OCI-LY1 (cell line): ENCODE data around the gene SPZ1.
"Not testable (repeated sequence)": the region's sequence is repeated elsewhere in the genome, so short reads cannot be mapped to it uniquely, and the experiment has no call there.

Experiments used
- H2AFZ ChIP-seq: fragments of 200-600 bp; sonication (generic), shearing (Covaris generic); 2 replicates; pipeline ENCODE4 v1.6.0; 2014; ENCODE audit warnings: antibody characterized with exemption, mild to moderate bottlenecking, low read length
- H3F3A ChIP-seq: fragments of 200-600 bp; sonication (generic), shearing (Covaris generic); 2 replicates; pipeline ENCODE4 v1.6.0; 2014; ENCODE audit warnings: mild to moderate bottlenecking, antibody characterized with exemption, low read length, moderate library complexity; ENCODE audit not compliant: insufficient read depth
- H3K27ac ChIP-seq: fragments of 200-600 bp; sonication (generic); 2 replicates; pipeline ENCODE4 v1.5.1; 2014; ENCODE audit warnings: low read length, mixed run types, mild to moderate bottlenecking, low read depth; ENCODE audit not compliant: poor library complexity, severe bottlenecking
- H3K27me3 ChIP-seq: fragments of 200-600 bp; sonication (generic); 2 replicates; pipeline ENCODE4 v1.6.0; 2014; ENCODE audit warnings: antibody characterized with exemption, mild to moderate bottlenecking, low read length, moderate library complexity; ENCODE audit not compliant: insufficient read depth
- H3K36me3 ChIP-seq: fragments of 200-600 bp; sonication (generic); 2 replicates; pipeline ENCODE4 v1.6.1; 2014; ENCODE audit warnings: mild to moderate bottlenecking, antibody characterized with exemption, low read length, moderate library complexity, mixed read lengths; ENCODE audit not compliant: insufficient read depth
- H3K4me1 ChIP-seq: fragments of 200-600 bp; sonication (generic); 2 replicates; pipeline ENCODE4 v1.5.1; 2014; ENCODE audit warnings: mild to moderate bottlenecking, low read length, moderate library complexity; ENCODE audit not compliant: insufficient read depth, severe bottlenecking
- H3K4me2 ChIP-seq: fragments of 200-600 bp; sonication (generic), shearing (Covaris generic); 2 replicates; pipeline ENCODE4 v1.6.1; 2014; ENCODE audit warnings: low read length
- H3K4me3 ChIP-seq: fragments of 200-600 bp; sonication (generic); 2 replicates; pipeline ENCODE4 v1.5.1; 2014; ENCODE audit warnings: low read length, low read depth, mild to moderate bottlenecking, mixed read lengths; ENCODE audit not compliant: poor library complexity, severe bottlenecking
- H3K79me2 ChIP-seq: fragments of 200-600 bp; shearing (Covaris generic); 2 replicates; pipeline ENCODE4 v1.6.1; 2016; ENCODE audit warnings: mixed run types, low read length, mixed read lengths; ENCODE audit not compliant: insufficient read depth
- H3K9ac ChIP-seq: fragments of 200-600 bp; sonication (generic), shearing (Covaris generic); 2 replicates; pipeline ENCODE4 v1.6.1; 2014; ENCODE audit warnings: mild to moderate bottlenecking, low read length, mixed read lengths
- H3K9me2 ChIP-seq: fragments of 200-600 bp; sonication (generic), shearing (Covaris generic); 2 replicates; pipeline ENCODE4 v1.6.1; 2014; ENCODE audit warnings: low read depth, mild to moderate bottlenecking, low read length, mixed read lengths
- H3K9me3 ChIP-seq: fragments of 200-600 bp; shearing (Covaris generic); 2 replicates; pipeline ENCODE4 v1.6.1; 2014; ENCODE audit warnings: low read length, mixed read lengths
- H4K20me1 ChIP-seq: fragments of 200-600 bp; sonication (generic), shearing (Covaris generic); 2 replicates; pipeline ENCODE4 v1.6.0; 2016; ENCODE audit warnings: mild to moderate bottlenecking, low read length; ENCODE audit not compliant: insufficient read depth
- CTCF ChIP-seq: fragments of 200-600 bp; sonication (generic), shearing (Covaris generic); IDR thresholded peaks from 2 replicates; pipeline ENCODE4 v1.5.1; 2017; ENCODE audit warnings: mild to moderate bottlenecking, antibody characterized with exemption, low read length, moderate library complexity, mixed read lengths
- EZH2 ChIP-seq: fragments of 200-600 bp; sonication (generic), shearing (Covaris generic); IDR thresholded peaks from 2 replicates; pipeline ENCODE4 v1.8.0; 2017; ENCODE audit warnings: borderline replicate concordance, mixed run types, mild to moderate bottlenecking, antibody characterized with exemption, low read length, moderate library complexity, mixed read lengths

The SPZ1 gene

GRCh38 chr5:80343067-80343466, 23.3 kb downstream of the SPZ1 start:
- Histone ChIP-seq H2AFZ (no peak overlapping the region), H3K9ac (no peak overlapping the region), H3K27ac (no peak overlapping the region), H4K20me1 (no peaks in the 10 kb centered on the region), H3K36me3 (no peaks in the 10 kb centered on the region), H3F3A (no peaks in the 10 kb centered on the region), H3K9me2 (no peaks in the 10 kb centered on the region), H3K4me2 (no peak overlapping the region), H3K79me2 (no peaks in the 10 kb centered on the region), H3K9me3 (no peaks in the 10 kb centered on the region), H3K27me3 (no peaks in the 10 kb centered on the region), H3K4me3 (no peak overlapping the region), H3K4me1 (no peaks in the 10 kb centered on the region)
- TF ChIP-seq CTCF (no peak), EZH2 (no peak)

GRCh38 chr5:80346055-80346454, 26.3 kb downstream of the SPZ1 start:
- Histone ChIP-seq H3K4me2 (no peak overlapping the region), H3K4me3 (no peak overlapping the region)

GRCh38 chr5:80348171-80348570, 28.4 kb downstream of the SPZ1 start:
- H3K9me2 ChIP-seq: no peaks in the 10 kb centered on the region
- TF ChIP-seq CTCF: no peak
- no peak for TF ChIP-seq EZH2
- H4K20me1 ChIP-seq: no peaks in the 10 kb centered on the region
- H3K9me3 ChIP-seq: no peaks in the 10 kb centered on the region
- no peak overlapping the region for H3K9ac ChIP-seq
- no peak overlapping the region for H2AFZ ChIP-seq
- H3K4me2 ChIP-seq: no peak overlapping the region
- H3F3A ChIP-seq: no peaks in the 10 kb centered on the region
- H3K27me3 ChIP-seq: no peaks in the 10 kb centered on the region
- H3K4me3 ChIP-seq: no peak overlapping the region
- H3K36me3 ChIP-seq: no peaks in the 10 kb centered on the region
- no peaks in the 10 kb centered on the region for H3K4me1 ChIP-seq
- H3K27ac ChIP-seq: no peak overlapping the region
- H3K79me2 ChIP-seq: no peaks in the 10 kb centered on the region

More at GRCh38 chr5:80346055-80346454, 26.3 kb downstream of the SPZ1 start:
- H3K27me3 ChIP-seq: no peaks in the 10 kb centered on the region
- H3F3A ChIP-seq: no peaks in the 10 kb centered on the region
- H2AFZ ChIP-seq: no peak overlapping the region
- no peaks in the 10 kb centered on the region for H3K9me3 ChIP-seq
- no peaks in the 10 kb centered on the region for H3K4me1 ChIP-seq
- H3K79me2 ChIP-seq: no peaks in the 10 kb centered on the region
- no peak overlapping the region for H3K27ac ChIP-seq
- TF ChIP-seq CTCF (peak; percentile 64), EZH2 (no peak)
- no peak overlapping the region for H3K9ac ChIP-seq
- H4K20me1 ChIP-seq: no peaks in the 10 kb centered on the region
- no peaks in the 10 kb centered on the region for H3K36me3 ChIP-seq
- no peaks in the 10 kb centered on the region for H3K9me2 ChIP-seq

GRCh38 chr5:80351019-80351418, 31.2 kb downstream of the SPZ1 start:
- H3K4me2 ChIP-seq, H3K27me3 ChIP-seq, H3K9ac ChIP-seq, H3K27ac ChIP-seq, H3K9me2 ChIP-seq, H3K79me2 ChIP-seq, H3K36me3 ChIP-seq, H3K4me3 ChIP-seq, H3K9me3 ChIP-seq, H4K20me1 ChIP-seq, H3F3A ChIP-seq, H3K4me1 ChIP-seq, H2AFZ ChIP-seq: not testable (repeated sequence)
